ENCODE measurements around the gene INTS13. TPM values are rescaled to one million over a fixed set of nuclear protein-coding genes. Genes with fewer than 3 reads are reported as not detected.

INTS13 gene
- total RNA-seq, 1 experiment from 2014 or later, result 50.5 TPM

DNA sequence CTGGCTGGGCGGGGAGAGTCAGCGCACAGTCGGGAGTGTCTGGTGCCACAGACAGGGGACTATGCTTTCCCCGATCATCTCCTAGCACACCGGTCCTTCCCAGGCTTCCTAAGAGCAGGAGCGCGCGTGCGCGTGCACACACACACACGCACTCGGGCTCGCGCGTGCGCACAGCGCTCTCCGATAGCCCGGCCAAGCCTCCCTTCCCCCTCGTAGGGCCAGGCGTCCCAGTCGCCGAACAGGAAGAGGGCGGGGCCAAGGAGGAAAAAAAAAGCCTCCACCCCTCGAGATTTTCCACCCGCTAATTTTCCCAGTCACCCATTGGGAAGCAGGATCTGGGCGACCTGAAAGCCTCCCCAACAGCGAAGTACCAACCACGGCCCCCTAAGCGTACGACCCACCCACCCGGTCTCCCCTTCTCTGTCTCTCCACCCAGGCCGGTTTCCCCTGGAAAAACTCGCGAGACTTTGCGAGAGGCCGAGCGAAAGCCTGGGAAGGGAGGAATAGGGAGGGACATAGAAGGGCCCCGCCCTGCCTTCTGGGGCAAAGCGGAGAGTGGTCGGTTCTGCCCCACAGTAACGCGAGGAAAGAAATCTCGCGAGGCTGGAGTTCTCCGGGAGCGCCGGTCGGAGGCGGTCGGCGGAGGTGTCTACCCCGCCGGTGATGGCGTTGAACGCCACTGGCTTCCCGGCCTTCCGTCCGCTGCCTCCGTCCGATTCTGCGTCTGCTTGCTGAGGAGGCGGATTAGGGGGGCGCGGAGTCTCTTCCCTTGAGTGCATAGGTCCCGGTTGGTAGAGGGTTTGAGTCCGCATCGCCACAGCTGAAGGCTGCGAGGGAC lies at the start of gene INTS13, which contains the start of gene FGFR1OP2 (continued):
- TF ChIP-seq, protein P1, sequence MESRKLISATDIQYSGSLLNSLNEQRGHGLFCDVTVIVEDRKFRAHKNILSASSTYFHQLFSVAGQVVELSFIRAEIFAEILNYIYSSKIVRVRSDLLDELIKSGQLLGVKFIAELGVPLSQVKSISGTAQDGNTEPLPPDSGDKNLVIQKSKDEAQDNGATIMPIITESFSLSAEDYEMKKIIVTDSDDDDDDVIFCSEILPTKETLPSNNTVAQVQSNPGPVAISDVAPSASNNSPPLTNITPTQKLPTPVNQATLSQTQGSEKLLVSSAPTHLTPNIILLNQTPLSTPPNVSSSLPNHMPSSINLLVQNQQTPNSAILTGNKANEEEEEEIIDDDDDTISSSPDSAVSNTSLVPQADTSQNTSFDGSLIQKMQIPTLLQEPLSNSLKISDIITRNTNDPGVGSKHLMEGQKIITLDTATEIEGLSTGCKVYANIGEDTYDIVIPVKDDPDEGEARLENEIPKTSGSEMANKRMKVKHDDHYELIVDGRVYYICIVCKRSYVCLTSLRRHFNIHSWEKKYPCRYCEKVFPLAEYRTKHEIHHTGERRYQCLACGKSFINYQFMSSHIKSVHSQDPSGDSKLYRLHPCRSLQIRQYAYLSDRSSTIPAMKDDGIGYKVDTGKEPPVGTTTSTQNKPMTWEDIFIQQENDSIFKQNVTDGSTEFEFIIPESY (IDR thresholded peaks at IDR 0.05; ENCODE audit: extremely low read depth, insufficient replicate concordance, low read length), result peak; percentile 97
- TF ChIP-seq ELF1 (IDR thresholded peaks at IDR 0.05; ENCODE audit: borderline replicate concordance, low read depth) (0 out of 2 replicates have a peak, but pooled peaks have one; percentile 26), JUND (IDR thresholded peaks at IDR 0.05) (no peak), POLR2A (IDR thresholded peaks at IDR 0.05; ENCODE audit: borderline replicate concordance, extremely low read depth, insufficient read depth, insufficient read length) (peak; percentile 81), SIN3A (IDR thresholded peaks at IDR 0.05; ENCODE audit: low read depth) (peak; percentile 83), RAD21 (IDR thresholded peaks at IDR 0.05; ENCODE audit: low read depth) (no peak), ATF3 (IDR thresholded peaks at IDR 0.05) (no peak), CBX3 (IDR thresholded peaks at IDR 0.05; ENCODE audit: low read depth) (0 out of 2 replicates have a peak, but pooled peaks have one; percentile 22), CEBPB (IDR thresholded peaks at IDR 0.05; ENCODE audit: low read depth) (no peak)

GRCh38 chr12:26982866-26983265 lies 45.1 kb upstream of the INTS13 start:
- Histone ChIP-seq H3K4me2 (ENCODE audit: low read length) (no peak overlapping the region), H3K4me1 (ENCODE audit: control insufficient read depth in 1 of 2, insufficient read depth in 2 of 2, low read length in 2 of 2) (no peaks in the 10 kb centered on the region), H4K20me1 (ENCODE audit: insufficient read depth) (no peaks in the 10 kb centered on the region), H2AFZ (ENCODE audit: low read depth, low read length, poor library complexity, severe bottlenecking) (no peak overlapping the region), H3K9me2 (ENCODE audit: insufficient read depth) (no peaks in the 10 kb centered on the region), H3K9me3 (ENCODE audit: control insufficient read depth in 1 of 2, insufficient read depth in 1 of 2, low read depth in 1 of 2, low read length in 2 of 2) (no peaks in the 10 kb centered on the region), H3K79me2 (ENCODE audit: insufficient read depth, low read length) (no peaks in the 10 kb centered on the region; the same call in 1 of the 2 replicates), H3K27ac (ENCODE audit: low read depth, low read length) (no peak overlapping the region), H3K36me3 (ENCODE audit: control insufficient read depth in 1 of 2, insufficient read depth in 2 of 2, low read length in 2 of 2) (peaks cover 0 to 5% of the 10 kb centered on the region in 2 experiments; a peak in 1 of 4 replicates), H3K4me3 (replicated peaks in 1 of 2; ENCODE audit: low read depth in 1 of 2, low read length in 2 of 2) (no peak overlapping the region), H3K27me3 (ENCODE audit: insufficient read depth, low read length) (no peaks in the 10 kb centered on the region), H3K9ac (ENCODE audit: low read length) (no peak overlapping the region)
- ChIA-PET RAD21 (ENCODE audit: low non-redundant PET in 1 of 2, low total read pairs in 2 of 2, uncharacterized antibody in 2 of 2, unreplicated experiment in 2 of 2) (no interaction called here), CTCF (no interaction called here), POLR2A (no interaction called here)
- intact Hi-C loops (cut with micrococcal nuclease), result no loop called here
- TF ChIP-seq SIN3A (IDR thresholded peaks at IDR 0.05; ENCODE audit: low read depth), result no peak
- TF ChIP-seq SRF (IDR thresholded peaks at IDR 0.05; ENCODE audit: low read depth), result no peak
- no peak for TF ChIP-seq ZNF274 (IDR thresholded peaks at IDR 0.05; ENCODE audit: low read depth, low read length)
- no peak for TF ChIP-seq FOSL1 (IDR thresholded peaks at IDR 0.05; ENCODE audit: low read depth)
- TF ChIP-seq RAD21 (IDR thresholded peaks at IDR 0.05; ENCODE audit: low read depth), result no peak
- no peak for TF ChIP-seq EGR1 (IDR thresholded peaks at IDR 0.05; ENCODE audit: low read depth)
- TF ChIP-seq ELF1 (IDR thresholded peaks at IDR 0.05; ENCODE audit: borderline replicate concordance, low read depth), result no peak
- no peak for TF ChIP-seq CEBPB (IDR thresholded peaks at IDR 0.05; ENCODE audit: low read depth)
- TF ChIP-seq YY1 (IDR thresholded peaks at IDR 0.05; ENCODE audit: extremely low read depth, insufficient replicate concordance, low read depth, low read length), result no peak
- no peak for TF ChIP-seq ATF3 (IDR thresholded peaks at IDR 0.05)
- TF ChIP-seq, protein P2, sequence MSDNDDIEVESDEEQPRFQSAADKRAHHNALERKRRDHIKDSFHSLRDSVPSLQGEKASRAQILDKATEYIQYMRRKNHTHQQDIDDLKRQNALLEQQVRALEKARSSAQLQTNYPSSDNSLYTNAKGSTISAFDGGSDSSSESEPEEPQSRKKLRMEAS (IDR thresholded peaks at IDR 0.05), result no peak
- TF ChIP-seq POLR2AphosphoS5 (IDR thresholded peaks at IDR 0.05; ENCODE audit: low read depth, low read length), result no peak
- no peak for TF ChIP-seq CBX3 (IDR thresholded peaks at IDR 0.05; ENCODE audit: low read depth)
- no TSS peak for BruUV-seq (replicated peaks)
- ATAC-seq, result no peak
- DNase-seq (ENCODE audit: low read depth, low spot score), result no peak
